PC-9 (cell line): ENCODE data around the gene UNCX.

ENCODE experiments used
- CTCF ChIP-seq: fragments of 200-600 bp; sonication (generic); conservative IDR thresholded peaks from 2 replicates; pipeline ENCODE4 v1.6.1; 2017; ENCODE audit warnings: mixed run types, antibody characterized with exemption, mild to moderate bottlenecking, moderate library complexity
- EZH2 ChIP-seq: fragments of 200-600 bp; sonication (generic); IDR thresholded peaks from 2 replicates; pipeline ENCODE4 v1.8.0; 2017; ENCODE audit warnings: antibody characterized with exemption, low read depth

GRCh38 chr7:1241258-1241602, 8.6 kb downstream of the UNCX start:
- TF ChIP-seq CTCF (no peak), EZH2 (no peak)
